Adipocyte (in vitro differentiated cells): ENCODE data around the gene IQSEC2.

Source experiments
- DNase-seq: peaks from one replicate; pipeline ENCODE4 v3.0.0-alpha.2; 2015; ENCODE audit warnings: low read depth
- H3K27me3 ChIP-seq: replicated peaks from 2 replicates; pipeline ENCODE4 v1.7.0; 2013; ENCODE audit warnings: mild to moderate bottlenecking, low read length, moderate library complexity; ENCODE audit not compliant: control insufficient read depth, insufficient read depth
- H3K36me3 ChIP-seq: 2 replicates; pipeline ENCODE4 v1.7.0; 2013; ENCODE audit warnings: low read length, mild to moderate bottlenecking, moderate library complexity; ENCODE audit not compliant: control insufficient read depth, insufficient read depth, severe bottlenecking
- H3K4me1 ChIP-seq: 2 replicates; pipeline ENCODE4 v1.7.0; 2013; ENCODE audit warnings: mild to moderate bottlenecking, low read length, moderate library complexity; ENCODE audit not compliant: control insufficient read depth, insufficient read depth
- H3K4me3 ChIP-seq: 2 replicates; pipeline ENCODE4 v1.7.0; 2013; ENCODE audit warnings: mild to moderate bottlenecking, low read length, moderate library complexity
- H3K9ac ChIP-seq: 2 replicates; pipeline ENCODE4 v1.7.0; 2013; ENCODE audit warnings: mild to moderate bottlenecking, low read length, moderate library complexity
- H3K9me3 ChIP-seq: 2 replicates; pipeline ENCODE4 v1.7.0; 2013; ENCODE audit warnings: mild to moderate bottlenecking, low read length, moderate library complexity; ENCODE audit not compliant: control insufficient read depth

Gene IQSEC2

DNA sequence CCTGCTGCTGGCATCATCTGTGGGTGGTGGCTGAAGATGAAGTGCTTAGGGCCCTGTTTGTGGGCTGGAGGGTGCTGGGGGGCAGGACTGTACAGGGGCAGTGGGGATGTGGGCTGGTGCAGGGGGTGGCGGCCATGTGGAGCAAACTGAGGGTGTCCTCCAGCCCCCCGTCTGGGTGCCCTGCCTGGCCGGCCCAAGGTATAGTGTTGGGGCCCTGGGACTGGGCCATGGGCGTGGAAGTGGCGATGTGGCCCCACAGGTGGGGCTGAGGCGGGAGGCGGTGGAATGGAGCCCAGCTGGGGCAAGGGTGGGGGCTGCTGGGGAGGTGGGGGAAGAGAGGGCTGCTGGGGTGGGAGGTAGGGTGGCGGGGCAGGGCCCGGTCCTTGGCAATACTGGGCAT, 46.9 kb downstream of the IQSEC2 start:
- H3K4me1 ChIP-seq, result no peaks in the 10 kb centered on the region
- no peak overlapping the region for H3K4me3 ChIP-seq
- no peaks in the 10 kb centered on the region for H3K9me3 ChIP-seq
- DNase-seq, result no peak
- no peak overlapping the region for H3K9ac ChIP-seq
- H3K36me3 ChIP-seq, result no peaks in the 10 kb centered on the region
- peaks cover 15% of the 10 kb centered on the region for H3K27me3 ChIP-seq

DNA sequence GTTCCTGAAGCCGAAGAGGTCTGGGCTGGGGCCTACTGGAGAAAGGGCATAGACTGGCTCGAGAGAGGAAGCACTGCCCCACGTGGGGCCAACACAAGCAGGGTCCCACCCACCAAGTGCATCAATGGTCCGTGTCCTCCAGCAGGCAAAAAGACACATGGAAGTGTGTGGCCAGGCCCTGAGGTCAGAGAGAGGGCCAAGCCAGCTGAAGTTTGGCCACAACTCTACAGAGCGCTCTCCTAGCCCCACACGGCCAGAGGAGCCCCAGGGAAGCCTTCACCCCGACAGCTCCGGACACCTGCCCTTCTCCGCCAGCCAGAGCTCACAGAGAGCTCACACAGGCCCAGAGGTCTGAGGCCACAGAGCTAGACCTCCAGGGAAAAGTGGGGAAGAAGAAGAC, 47.8 kb downstream of the IQSEC2 start:
- Histone ChIP-seq H3K4me3 (no peak overlapping the region), H3K36me3 (no peaks in the 10 kb centered on the region), H3K27me3 (peaks cover 13% of the 10 kb centered on the region), H3K9ac (no peak overlapping the region), H3K4me1 (no peaks in the 10 kb centered on the region), H3K9me3 (no peaks in the 10 kb centered on the region)
- DNase-seq, result no peak

DNA sequence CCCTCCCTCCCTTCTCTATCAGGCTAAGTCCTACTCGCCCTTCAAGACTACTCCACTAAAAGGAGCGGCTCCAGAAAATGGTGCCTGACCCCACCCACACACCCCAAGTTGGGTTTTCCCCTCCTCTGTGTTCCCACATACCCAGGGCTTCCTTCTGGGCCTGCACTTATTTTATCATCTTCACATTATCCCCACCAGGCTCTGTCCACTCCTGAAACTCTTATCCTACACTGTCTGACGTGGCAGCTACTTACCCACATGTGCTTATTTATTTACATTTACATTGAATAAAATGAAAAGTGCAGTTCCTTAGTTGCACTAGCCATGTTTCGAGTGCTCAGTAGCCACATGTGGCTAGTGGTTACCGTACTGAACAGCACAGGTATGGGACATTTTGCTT, 51.3 kb downstream of the IQSEC2 start:
- no peaks in the 10 kb centered on the region for H3K9me3 ChIP-seq
- peaks cover 13% of the 10 kb centered on the region for H3K27me3 ChIP-seq
- no peaks in the 10 kb centered on the region for H3K36me3 ChIP-seq
- H3K4me1 ChIP-seq, result no peaks in the 10 kb centered on the region
- H3K9ac ChIP-seq, result no peak overlapping the region
- H3K4me3 ChIP-seq, result no peak overlapping the region
- DNase-seq, result no peak

DNA sequence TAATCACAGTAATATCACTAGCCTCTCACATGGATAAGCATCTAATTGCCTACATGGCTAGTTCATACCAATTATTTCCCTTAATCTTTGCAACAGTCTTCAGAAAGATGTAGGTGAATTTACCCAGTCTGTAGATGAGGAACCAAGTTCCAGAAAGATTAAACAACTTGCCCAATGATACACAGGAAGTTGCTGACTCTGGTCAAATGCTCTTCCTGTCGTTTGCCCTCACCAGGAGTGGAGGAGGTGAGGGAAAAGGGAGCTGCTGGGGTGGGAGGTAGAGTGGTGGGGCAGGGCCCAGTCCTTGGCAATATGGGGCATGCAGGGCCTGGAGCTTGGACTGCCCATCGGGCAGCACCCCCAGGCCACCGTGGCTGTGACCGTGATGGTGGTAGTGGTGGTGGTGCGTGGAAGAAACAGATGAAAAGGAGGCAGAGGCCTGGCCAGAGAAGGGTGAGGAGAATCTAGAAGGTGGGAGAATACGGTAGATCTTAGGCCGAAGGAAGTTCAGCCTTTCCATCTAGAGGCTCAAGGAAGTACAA, 54.1 kb downstream of the IQSEC2 start:
- no peak overlapping the region for H3K9ac ChIP-seq
- peaks cover 9% of the 10 kb centered on the region for H3K27me3 ChIP-seq
- no peak overlapping the region for H3K4me3 ChIP-seq
- H3K4me1 ChIP-seq, result peaks cover 16% of the 10 kb centered on the region
- H3K9me3 ChIP-seq, result no peaks in the 10 kb centered on the region
- no peaks in the 10 kb centered on the region for H3K36me3 ChIP-seq
- DNase-seq, result no peak

DNA sequence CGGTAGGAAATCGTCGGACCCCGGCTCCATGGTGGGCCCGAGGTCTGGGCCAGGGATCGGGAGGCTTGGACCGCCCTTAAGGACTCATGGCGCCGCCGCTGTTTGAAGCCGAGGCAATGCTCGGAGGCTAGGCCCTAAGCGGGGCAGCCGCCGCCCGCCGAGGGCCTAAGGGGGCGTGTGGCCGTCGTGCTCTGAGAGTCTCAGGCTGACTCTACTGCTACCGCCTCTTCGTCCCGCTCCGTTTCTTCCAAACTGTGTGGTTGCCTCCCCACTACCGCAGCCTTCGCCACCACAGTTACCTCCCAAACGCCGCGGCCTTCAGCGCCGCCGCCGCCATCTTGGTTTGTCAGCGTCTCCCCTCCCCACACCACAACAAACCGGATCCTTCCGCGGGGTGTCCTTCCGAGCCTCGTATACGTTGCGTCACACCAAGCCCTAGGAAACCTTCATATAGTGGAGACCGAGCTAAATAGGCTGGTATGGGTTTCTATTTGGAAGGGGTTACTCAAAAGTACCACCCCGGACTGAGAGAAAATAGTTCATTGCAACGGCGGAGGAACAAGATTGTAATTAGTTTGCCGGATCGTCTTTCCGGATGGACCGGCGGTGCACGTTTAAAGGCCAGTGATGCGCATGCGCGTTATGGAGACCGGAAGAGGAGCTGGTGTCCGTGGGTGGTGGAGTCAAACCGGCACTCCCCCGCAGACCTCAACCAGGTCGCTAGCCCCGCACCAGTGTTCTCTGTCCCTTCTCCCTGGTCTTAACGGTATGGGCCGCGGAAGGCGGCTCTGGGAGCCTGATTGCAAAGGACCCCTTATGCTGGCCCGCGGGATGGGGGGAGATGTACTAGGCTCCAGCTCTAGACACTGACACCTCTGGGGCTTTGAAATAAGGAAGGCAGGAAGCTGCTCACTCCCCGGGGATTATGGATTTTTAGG, 56.3 kb downstream of the IQSEC2 start, which contains the start of gene KDM5C:
Gene KDM5C (minus strand): TSS at position 348 of the 938 bp plus-strand sequence. CDS start 318 bp downstream, at position 30.
- peaks cover 27% of the 10 kb centered on the region for H3K4me1 ChIP-seq
- peak; percentile 99 for DNase-seq
- peaks cover 11% of the 10 kb centered on the region for H3K36me3 ChIP-seq
- H3K9me3 ChIP-seq, result no peaks in the 10 kb centered on the region
- H3K27me3 ChIP-seq, result no peaks in the 10 kb centered on the region
- H3K9ac ChIP-seq, result peak within 1 kb of the TSS; percentile 100
- H3K4me3 ChIP-seq, result peak within 1 kb of the TSS; percentile 92

DNA sequence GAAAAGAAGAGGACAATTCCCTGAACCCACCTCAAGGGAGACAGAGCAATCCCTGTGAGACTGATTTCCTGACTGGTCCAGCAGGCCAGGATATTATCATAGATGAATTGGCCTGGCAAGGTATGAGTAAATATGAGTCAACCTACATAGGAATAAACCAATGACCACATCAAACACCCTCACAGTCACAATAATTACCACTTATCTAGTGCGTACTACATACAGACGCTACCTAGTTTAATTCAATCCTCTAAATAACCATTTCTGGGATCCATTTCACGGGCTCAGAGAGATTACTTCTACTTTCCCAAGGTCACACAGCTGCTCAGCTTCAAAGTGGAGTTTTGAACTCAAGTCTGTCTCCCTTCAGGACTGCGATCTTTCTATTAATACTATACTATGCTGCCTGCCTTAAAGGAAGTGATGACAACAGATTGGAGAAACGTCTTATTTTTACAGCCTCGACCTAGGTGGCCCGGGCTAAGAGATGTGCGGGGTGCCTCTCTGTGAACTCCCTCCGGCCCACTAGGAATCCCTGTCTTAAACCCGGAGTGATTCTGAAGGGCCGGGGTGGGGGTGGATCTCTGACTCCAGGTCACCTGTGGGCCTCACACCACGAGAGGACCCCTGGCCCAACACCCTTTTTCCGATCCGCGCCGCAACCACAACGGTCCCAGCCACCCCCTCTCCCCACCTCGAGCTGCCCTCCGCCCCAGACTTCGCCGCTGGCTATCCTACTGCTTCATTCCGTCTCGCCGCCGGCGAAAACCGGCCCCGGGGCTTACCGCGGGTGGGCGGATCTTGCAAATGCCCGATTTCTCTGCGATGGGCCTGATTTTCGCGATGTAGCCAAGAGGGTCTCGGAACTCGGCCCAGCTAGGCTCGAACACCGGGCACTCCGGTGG, 57.2 kb downstream of the IQSEC2 start:
- H3K9me3 ChIP-seq, result no peaks in the 10 kb centered on the region
- peak overlapping the region; percentile 100 for H3K9ac ChIP-seq
- peaks cover 21% of the 10 kb centered on the region for H3K36me3 ChIP-seq
- DNase-seq, result peak; percentile 58
- H3K4me3 ChIP-seq, result peak overlapping the region; percentile 92
- H3K4me1 ChIP-seq, result peaks cover 27% of the 10 kb centered on the region
- no peaks in the 10 kb centered on the region for H3K27me3 ChIP-seq

DNA sequence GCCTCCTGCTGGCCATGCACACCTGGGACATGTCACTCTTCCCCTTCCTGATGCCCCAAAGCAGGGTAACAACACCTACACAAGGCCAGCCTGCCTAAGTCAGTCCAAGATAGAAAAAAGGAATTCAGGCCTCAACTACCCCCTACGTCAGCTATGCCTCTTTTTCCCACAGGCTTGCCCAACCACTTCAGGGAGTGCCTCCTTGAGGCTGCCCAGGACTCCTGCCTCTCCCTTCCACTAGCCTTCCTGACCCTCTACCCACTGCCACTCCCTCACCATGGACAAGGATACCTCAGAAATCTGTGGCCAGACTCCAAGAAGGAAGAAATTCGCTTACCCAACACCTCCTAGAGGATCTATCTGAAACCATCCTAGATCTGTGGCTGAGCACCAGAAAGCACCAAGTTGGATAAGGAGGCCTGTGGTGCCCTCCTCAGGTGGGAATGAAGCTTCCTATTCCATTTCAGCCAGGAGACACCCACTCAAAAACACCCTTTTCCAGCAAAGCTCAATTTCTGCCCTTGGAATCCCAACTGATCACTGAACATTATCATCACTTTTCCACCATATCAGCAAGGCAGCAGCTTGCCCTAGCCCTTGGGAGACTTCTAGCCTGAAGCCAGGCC, 58.2 kb downstream of the IQSEC2 start:
- Histone ChIP-seq H3K27me3 (no peaks in the 10 kb centered on the region), H3K36me3 (peaks cover 31% of the 10 kb centered on the region), H3K9me3 (no peaks in the 10 kb centered on the region), H3K4me1 (peaks cover 27% of the 10 kb centered on the region), H3K9ac (peak overlapping the region; percentile 100), H3K4me3 (peak overlapping the region; percentile 92)
- peak; percentile 34 for DNase-seq
